Colon (tissue), 2 donors: ENCODE measurements around the gene ZNF319.

ENCODE experiments used
- FAIRE-seq: peaks from 2 replicates; lab custom pipeline; 2012; peaks lifted over from hg19 to GRCh38; lab: Jason Lieb, UNC
- donor health status: control.
- donor health status: control.

The ZNF319 gene

DNA sequence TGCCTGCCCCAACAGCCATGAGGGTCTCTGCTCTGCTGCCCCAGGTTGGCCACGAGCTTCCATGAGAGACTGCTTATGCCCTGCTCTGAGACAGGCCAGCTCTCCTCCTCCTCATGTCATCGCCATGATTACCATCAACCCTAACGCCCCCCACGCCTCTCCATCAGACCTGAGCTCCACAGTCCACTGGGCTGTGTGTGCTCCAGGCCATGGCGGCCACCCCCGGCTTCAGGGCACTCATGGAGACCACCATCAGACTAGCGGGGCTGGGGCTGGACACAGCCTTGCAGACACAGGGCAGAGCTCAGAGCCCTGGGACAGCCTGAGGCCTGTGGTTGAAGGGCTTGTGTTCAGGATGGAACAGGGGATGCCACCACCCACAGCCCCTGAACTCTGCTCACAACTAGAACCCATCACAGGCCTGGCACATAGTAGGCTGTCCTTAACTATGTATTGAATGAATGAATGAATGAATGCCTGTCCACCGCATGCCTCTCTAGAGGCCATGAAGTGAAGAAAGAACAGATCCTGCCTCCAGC lies 44.1 kb downstream of the ZNF319 start:
- FAIRE-seq = no peak

DNA sequence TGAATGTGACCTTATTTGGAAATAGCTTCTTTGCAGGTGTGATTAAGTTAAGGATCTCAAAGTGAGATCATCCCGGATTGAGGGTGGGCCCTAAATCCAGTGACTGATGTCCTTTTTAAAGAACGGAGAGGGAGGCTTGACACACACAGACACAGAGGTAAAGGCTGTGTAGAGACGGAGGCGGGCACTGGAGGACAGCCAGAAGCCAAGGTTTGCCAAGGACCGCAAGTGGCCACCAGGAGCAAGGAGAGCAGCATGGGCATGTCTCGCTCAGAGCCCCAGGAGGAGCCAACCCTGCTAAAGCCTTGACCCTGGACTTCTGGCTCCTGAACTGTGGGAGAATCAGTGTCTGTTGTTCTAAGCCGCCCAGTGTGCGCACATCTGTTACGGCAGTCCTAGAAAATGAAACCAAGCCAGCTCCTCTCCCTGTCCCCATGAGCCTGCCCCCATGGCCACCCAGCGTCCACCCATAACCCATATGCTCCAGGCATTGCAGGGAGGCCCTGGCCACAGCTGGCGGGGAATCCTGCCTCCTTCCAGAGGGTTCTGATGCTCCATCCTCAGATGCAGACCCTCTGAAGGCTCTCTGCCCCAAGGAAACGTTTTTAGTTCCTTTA lies 44.8 kb downstream of the ZNF319 start:
- FAIRE-seq = no peak

DNA sequence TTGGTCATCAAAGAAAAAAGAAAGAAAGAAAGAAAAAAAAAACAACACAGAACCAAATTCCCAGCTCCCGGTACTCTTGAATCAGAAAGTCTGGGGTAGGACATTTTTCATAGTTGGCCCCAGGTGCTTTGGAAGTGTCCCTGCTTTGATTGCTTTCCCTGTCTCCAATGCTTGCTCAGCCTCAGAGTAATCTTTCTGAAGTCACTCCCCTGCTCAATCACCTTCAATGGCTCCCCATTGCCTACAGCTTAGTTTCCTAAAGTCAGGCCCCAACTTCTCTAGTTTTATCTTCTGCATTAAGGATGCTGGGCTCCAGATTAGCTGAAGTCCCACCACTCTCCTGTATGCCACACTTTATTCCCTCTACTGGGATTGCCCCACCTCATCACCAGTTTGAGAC lies 46.6 kb downstream of the ZNF319 start:
- no peak for FAIRE-seq

DNA sequence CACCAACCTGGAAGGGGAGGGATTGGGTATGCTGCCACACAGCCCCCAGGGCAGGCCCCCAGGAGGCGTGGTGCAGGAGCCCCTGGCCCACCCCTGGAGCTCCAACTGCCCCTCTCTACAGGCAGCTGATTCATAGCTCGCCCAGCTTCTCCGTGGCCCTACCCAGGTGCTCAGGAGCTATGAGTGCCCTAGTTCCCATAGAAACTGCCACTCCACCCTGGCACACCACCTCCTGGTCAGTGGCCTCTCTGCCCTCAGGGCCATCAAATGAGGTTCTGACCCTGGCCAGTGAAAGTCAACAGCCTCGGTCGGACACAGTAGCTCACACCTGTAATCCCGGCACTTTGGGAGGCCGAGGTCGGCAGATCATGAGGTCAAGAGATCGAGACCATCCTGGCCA lies 47.6 kb downstream of the ZNF319 start:
- FAIRE-seq = no peak

DNA sequence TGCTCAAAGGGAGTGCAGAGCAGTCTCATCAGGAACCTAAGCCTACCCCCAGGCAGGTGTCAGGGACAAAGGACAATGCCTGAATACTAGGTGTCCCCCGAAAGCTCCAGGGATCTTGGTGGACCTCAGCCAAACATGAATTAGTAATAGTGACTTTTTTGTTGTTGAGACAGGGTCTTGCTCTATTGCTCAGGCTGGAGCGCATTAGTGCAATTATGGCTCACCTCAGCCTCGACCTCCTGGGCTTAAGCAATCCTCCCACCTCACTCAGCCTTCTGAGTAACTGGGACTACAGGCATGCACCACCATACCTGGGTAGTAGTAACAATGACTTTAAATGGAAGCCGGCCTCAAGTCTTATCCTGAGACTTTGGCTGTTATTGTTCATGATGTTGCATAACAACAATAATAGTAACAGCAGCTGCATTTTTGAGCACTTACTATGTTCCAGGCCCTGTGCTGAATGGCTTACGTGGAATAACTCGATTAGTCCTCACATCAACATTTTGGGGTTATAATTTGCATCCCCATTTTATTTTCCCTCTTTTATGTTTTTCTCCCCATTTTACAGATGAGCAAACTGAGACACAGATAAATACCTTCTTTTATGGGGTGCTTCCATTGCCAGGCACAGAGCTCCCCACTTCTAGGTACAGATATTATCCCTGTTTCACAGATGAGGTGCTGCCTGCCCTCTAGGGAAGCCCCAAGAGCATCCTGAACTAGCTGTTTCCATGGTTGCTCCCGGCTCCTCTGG lies 49.1 kb downstream of the ZNF319 start:
- FAIRE-seq = no peak

DNA sequence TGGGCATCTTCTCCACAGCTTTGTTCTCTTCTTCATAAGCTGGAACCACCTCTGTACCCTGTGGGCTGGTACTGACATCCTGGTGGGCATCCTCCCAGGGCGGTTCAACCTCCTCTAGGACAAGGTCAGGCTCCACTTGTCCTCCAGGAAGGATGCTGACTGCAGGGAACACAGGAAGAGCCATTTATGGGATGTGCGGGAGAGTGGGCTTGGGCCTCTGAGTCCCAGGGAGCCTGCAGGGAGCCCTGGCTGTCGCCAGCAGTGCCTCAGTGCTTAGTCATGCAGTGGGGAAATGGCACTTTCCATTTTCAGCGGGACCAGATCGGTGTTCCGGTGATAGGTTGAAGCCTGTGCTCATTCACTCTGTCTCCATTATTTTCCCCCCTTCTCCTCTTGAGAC lies 50.1 kb downstream of the ZNF319 start:
- FAIRE-seq = no peak

DNA sequence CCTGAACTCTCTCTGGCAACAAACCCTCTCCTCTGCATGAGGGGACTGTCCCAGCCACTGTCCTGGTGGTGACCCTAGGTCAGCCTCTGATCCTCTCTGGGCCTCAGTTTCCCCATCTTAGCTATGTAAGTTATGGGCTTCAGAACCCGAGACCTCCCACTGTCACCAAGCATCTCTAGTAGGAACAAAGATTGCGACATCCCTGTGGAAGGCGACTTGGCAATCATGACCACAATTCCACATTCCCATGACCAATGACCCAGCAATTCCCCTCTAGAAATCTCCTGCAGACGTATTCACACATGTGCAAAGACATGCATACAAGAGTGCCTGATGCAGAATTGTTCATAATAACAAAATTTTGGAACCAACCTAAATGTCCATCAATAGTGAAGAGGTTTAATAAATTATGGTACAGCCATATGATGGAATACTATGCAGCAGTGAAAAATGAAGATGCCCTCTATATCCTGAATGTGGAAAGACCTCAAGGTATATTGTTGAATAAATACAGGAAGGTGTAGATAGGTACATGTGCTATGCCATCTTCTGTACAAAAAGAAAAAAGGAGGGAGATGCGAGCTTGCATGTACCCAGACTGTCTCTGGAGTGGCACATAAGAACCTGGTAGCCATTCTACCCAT lies 50.8 kb downstream of the ZNF319 start:
- no peak for FAIRE-seq

DNA sequence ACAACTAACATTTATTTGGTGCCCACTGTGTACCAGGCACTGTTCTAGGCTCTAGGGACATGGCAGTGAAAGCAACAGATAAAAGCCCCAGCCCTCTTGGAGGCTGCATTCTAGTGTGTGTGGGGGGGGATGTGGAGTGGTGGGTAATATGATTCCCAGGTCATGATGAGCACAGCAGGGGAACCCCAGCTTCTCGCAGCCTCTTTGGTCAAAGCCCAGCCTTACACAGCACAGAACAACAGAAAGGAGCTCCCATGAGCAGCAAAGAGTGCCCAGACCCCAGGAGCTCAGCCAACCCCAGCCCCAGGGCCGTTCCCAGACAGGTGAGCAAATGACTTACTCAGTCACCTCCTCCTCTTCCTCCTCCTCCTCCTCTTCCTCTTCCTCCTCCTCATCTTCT lies 51.5 kb downstream of the ZNF319 start:
- no peak for FAIRE-seq

DNA sequence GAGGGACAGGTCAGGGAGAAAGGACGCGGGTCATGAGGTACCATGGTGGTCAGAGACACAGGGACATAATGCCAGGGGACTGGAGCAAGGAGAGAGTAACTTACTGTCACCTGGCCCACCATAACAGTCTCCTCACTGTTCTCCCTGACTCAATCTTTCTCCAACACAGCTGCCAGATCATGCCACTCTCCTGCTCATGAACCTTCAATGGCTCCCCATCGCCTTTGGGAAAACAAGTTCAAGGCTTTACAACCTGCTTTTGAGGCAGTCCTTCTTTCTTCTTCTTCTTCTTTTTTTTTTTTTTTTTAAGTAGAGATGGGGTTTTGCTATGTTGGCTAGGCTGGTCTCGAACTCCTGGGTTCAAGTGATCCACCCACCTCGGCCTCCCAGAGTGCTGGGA lies 52.4 kb downstream of the ZNF319 start:
- no peak for FAIRE-seq

DNA sequence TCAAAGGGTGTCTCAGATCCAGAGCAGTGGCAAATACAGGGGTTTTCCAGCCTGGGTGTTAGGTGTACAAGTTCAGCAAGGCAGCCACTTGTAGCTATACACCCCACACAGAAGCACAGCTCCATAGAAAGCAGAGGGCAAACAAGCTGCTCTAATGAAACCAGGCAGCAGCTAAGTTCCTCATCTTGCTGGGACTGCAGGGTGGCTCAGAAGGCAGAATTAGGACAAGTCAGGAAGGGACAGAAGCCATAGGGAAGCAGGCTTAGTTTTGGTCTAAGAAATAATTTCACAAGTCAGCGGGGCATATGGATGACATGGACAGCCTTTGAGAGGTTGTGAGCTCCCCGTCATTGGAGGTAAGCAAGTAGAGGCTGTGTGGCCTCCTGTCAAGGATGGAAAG lies 53.2 kb downstream of the ZNF319 start:
- FAIRE-seq = no peak

DNA sequence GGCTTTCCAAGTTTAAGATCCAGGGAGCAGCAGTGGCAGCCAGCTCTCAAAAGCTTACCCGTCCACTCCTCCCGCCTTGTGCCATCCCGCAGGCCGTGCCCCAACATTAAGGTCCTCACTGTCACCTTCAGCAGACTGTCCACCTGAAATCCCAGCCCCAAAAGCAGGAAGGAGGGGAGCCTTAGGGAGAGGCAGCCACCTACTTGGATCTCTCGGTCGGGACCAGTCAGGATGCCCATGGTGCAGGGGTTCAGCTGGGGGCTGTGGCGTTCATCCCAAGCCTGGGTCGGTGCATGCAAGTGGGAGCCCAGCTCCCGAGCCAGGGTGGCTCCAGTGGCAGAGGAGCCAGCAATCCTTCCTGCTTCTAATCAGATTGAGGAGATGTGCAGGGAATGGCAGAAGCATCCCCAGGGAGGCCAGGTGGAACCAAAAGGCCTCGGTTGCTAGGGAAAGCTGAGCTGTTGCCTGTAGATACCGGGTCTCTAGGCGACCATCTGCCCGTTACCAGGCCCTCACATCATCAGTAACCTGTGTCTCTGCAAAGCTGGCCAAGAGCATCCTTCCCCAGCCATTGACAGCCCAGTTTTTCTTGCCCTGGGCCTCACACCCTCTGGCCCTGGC lies 54.2 kb downstream of the ZNF319 start:
- FAIRE-seq = no peak

DNA sequence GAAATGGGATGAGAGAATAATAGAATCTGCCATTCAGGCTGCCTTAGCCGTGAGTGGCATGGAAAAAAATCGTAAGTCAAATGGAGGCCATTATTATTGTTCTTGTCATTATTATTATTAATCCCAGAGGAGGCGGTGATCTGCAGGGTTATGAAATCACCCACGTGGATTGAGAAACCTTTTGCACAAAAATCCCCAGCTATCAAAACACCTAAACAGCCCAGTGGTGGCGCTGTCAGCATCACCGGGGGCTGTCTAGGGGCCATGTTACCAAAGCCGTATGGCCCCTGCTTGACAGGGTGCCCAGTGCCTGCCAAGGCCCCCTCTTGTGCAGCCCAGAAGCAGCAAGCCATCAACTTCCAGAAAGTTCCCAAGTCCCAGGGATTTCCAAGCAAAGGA lies 54.7 kb downstream of the ZNF319 start:
- no peak for FAIRE-seq

DNA sequence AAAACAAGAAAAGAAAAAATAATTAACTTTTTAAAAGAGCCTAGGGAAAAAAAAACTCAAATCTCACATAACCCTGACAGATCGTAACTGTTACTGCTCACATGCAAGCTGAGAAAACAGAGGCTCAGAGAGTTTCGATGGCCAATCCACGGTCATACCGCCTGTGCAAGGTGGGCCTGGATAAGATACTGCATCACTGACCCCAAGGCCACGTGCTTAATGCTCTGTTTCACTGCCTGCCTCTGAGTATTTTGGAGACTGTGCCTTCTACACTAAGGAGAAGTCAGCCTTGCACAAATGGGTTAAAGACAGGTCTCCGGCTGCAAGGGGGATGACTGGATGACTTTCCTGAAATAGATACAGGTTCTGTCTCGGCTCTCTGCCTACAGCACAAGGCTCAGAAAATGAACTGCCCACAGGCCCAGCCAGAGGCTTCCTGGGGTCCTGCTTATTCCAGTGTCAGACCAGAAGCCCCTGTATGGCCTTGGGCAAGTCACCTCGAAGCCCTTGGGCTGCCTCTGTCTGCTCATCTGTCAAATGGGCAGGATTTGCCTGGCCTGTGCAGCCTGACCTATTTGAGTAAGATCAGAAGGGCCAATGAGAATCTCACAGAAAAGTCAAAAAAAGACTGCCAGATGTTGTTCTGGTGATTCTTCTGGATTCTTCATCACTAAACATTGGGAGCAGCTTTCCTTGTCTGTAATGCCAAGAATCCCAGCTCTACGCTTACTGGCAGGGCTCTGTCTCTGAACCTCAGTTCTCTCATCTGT lies 55.3 kb downstream of the ZNF319 start:
- FAIRE-seq = no peak
